ENCODE results near the gene ISG15. TPM values are rescaled to one million over a fixed set of nuclear protein-coding genes. Genes with fewer than 3 reads are reported as not detected.

The ISG15 gene
- total and polyA plus RNA-seq, 2 experiments from 2014 or later: 73.4 to 110 TPM

GRCh38 chr1:1042835-1043234 is 29.5 kb downstream of the ISG15 start:
- DNase-seq (ENCODE audit: low read depth in 1 of 2, low spot score in 1 of 2): no peak
- no peak for TF ChIP-seq CTCF (IDR thresholded peaks at IDR 0.05; ENCODE audit: low read depth, low read length)
- peaks cover 10% of the 10 kb centered on the region for H3K36me3 ChIP-seq
- H3K4me1 ChIP-seq (ENCODE audit: low read depth): no peaks in the 10 kb centered on the region
- H3K9me3 ChIP-seq (ENCODE audit: low read depth): no peaks in the 10 kb centered on the region
- no peak overlapping the region for H3K4me3 ChIP-seq
- H3K27me3 ChIP-seq: peaks cover 28% of the 10 kb centered on the region
- H3K27ac ChIP-seq: no peak overlapping the region

GRCh38 chr1:1043411-1043810 is 30.1 kb downstream of the ISG15 start:
- no peak for TF ChIP-seq CTCF (IDR thresholded peaks at IDR 0.05; ENCODE audit: low read depth, low read length)
- H3K4me3 ChIP-seq: no peak overlapping the region
- H3K27ac ChIP-seq: no peak overlapping the region
- no peaks in the 10 kb centered on the region for H3K4me1 ChIP-seq (ENCODE audit: low read depth)
- DNase-seq (ENCODE audit: low read depth in 1 of 2, low spot score in 1 of 2): no peak
- H3K36me3 ChIP-seq: peaks cover 12% of the 10 kb centered on the region
- no peaks in the 10 kb centered on the region for H3K9me3 ChIP-seq (ENCODE audit: low read depth)
- peaks cover 22% of the 10 kb centered on the region for H3K27me3 ChIP-seq

GRCh38 chr1:1043921-1044320 is 30.6 kb downstream of the ISG15 start:
- DNase-seq (ENCODE audit: low read depth in 1 of 2, low spot score in 1 of 2): no peak
- no peaks in the 10 kb centered on the region for H3K4me1 ChIP-seq (ENCODE audit: low read depth)
- no peaks in the 10 kb centered on the region for H3K9me3 ChIP-seq (ENCODE audit: low read depth)
- no peak overlapping the region for H3K4me3 ChIP-seq
- no peak overlapping the region for H3K27ac ChIP-seq
- peaks cover 12% of the 10 kb centered on the region for H3K36me3 ChIP-seq
- peaks cover 17% of the 10 kb centered on the region for H3K27me3 ChIP-seq
- no peak for TF ChIP-seq CTCF (IDR thresholded peaks at IDR 0.05; ENCODE audit: low read depth, low read length)

GRCh38 chr1:1044455-1045078 is 31.3 kb downstream of the ISG15 start:
- H3K27me3 ChIP-seq: peaks cover 11% of the 10 kb centered on the region
- TF ChIP-seq CTCF (IDR thresholded peaks at IDR 0.05; ENCODE audit: low read depth, low read length): no peak
- H3K4me3 ChIP-seq: no peak overlapping the region
- no peaks in the 10 kb centered on the region for H3K4me1 ChIP-seq (ENCODE audit: low read depth)
- H3K36me3 ChIP-seq: peaks cover 12% of the 10 kb centered on the region
- H3K9me3 ChIP-seq (ENCODE audit: low read depth): no peaks in the 10 kb centered on the region
- DNase-seq (ENCODE audit: low read depth in 1 of 2, low spot score in 1 of 2): no peak
- H3K27ac ChIP-seq: no peak overlapping the region

- Histone ChIP-seq H3K27ac (no peak overlapping the region), H3K4me1 (ENCODE audit: low read depth) (no peaks in the 10 kb centered on the region), H3K4me3 (no peak overlapping the region), H3K27me3 (peaks cover 5% of the 10 kb centered on the region), H3K9me3 (ENCODE audit: low read depth) (no peaks in the 10 kb centered on the region), H3K36me3 (peaks cover 14% of the 10 kb centered on the region)
- DNase-seq (ENCODE audit: low read depth in 1 of 2, low spot score in 1 of 2): no peak
- no peak for TF ChIP-seq CTCF (IDR thresholded peaks at IDR 0.05; ENCODE audit: low read depth, low read length)
These were observed 31.8 kb downstream of the ISG15 start for GRCh38 chr1:1045129-1045528.
